Psoas muscle (tissue), 8 donors: ENCODE measurements around the gene PPP1R15B. TPM values are rescaled to one million over a fixed set of nuclear protein-coding genes. Genes with fewer than 3 reads are reported as not detected.

Source experiments
- ATAC-seq, 4 donors: fragments of 200-7000 bp; cut with Tn5 transposase; one replicate each; pipeline ENCODE4 v1.9.1; 2020; ENCODE audit warnings: moderate library complexity in 3 of 4, mild to moderate bottlenecking in 2 of 4
- DNase-seq, 2 donors: peaks; one replicate each; pipeline ENCODE4 v3.0.0-alpha.2; 2020
- H3K27ac ChIP-seq: fragments of 200-600 bp; one replicate; pipeline ENCODE4 v1.8.0; 2022
- H3K27me3 ChIP-seq, 3 donors: fragments of 200-600 bp in 1 of 3; one replicate each; pipeline versions ENCODE4 v1.6.1 to v1.8.0; 2013 to 2022; ENCODE audit warnings: low read length in 2 of 3, mild to moderate bottlenecking in 2 of 3, moderate library complexity in 1 of 3; ENCODE audit not compliant: insufficient read depth in 3 of 3
- H3K36me3 ChIP-seq, 2 donors: fragments of 200-600 bp in 1 of 2; one replicate each; pipeline versions ENCODE4 v1.6.1 to v1.8.0; 2013 to 2022; ENCODE audit warnings: low read depth in 1 of 2, mild to moderate bottlenecking in 1 of 2, moderate library complexity in 1 of 2; ENCODE audit not compliant: insufficient read depth in 1 of 2
- H3K4me1 ChIP-seq: fragments of 200-600 bp; one replicate; pipeline ENCODE4 v1.8.0; 2022
- H3K4me3 ChIP-seq: fragments of 200-600 bp; one replicate; pipeline ENCODE4 v1.8.0; 2022; ENCODE audit warnings: mild to moderate bottlenecking
- H3K9me3 ChIP-seq: fragments of 200-600 bp; one replicate; pipeline ENCODE4 v1.8.0; 2022
- WGBS, 3 donors: extraction: QIAGEN DNeasy Blood & Tissue Kit; methylation state at CpG; one replicate each; pipeline versions ENCODE4 v1.1.6 to v1.1.7; 2013; 5-methylcytosine and 5-hydroxymethylcytosine counted together
- intact Hi-C, 2 donors: fragments of 100-400 bp; cut with DNase I; formaldehyde crosslinking; loops; one replicate each; pipeline versions ENCODE4 v1.11.0 to v1.14.2; 2022
- long read RNA-seq, 2 donors: library from polyadenylated mRNA; unstranded; transcript quantifications; one replicate each; pipeline ENCODE4 v2.0.0, GENCODE V29; 2021
- polyA plus RNA-seq, 3 donors: library from polyadenylated mRNA; stranded (reverse); fragments of 200-250 nt; gene quantifications; one replicate each; pipeline ENCODE4 v1.2.3, GENCODE V29; 2013
- total RNA-seq, 4 donors: library from RNA; stranded (reverse); fragmentation: NEBNext Ultra II Directional in 2 of 4; extraction: Animal tissue kit (Norgen Biotek cat#: 25700) in 2 of 4; gene quantifications; one replicate each; pipeline versions ENCODE4 v1.2.1 to v1.2.4, GENCODE V29; 2021 to 2023
- TF ChIP-seq, protein P1 (sequence below): fragments of 200-600 bp; IDR thresholded peaks from one replicate; pipeline ENCODE4 v1.8.0; 2022; ENCODE audit warnings: antibody characterized with exemption
- donor health status: healthy with polysubstance abuse.
- donor health status: DM: no; HTN: no; CAD: no; lungs with moderate emphysema.
- donor health status: Bipolar disorder and iron deficiency.
- donor health status: healthy.
- donor health status: DM: yes; HTN: yes; CAD: no.
- donor health status: DM: no; HTN: no; CAD: no.
- donor health status: DM: no; HTN: no; CAD: no.
- donor health status: DM: yes; HTN: yes; CAD: no.

PPP1R15B gene
- 10 to 100 TPM; 15.5 to 35.2 (median 26.0) TPM for total RNA-seq
- 10 to 100 TPM; 12.2 to 23.9 (median 12.9) TPM for polyA plus RNA-seq
- long read RNA-seq, donor 1, full-length matches to known transcripts: 2 of 3 reads
- long read RNA-seq, donor 1, partial matches to known transcripts: 0 of 3 reads
- long read RNA-seq, donor 1, other reads (novel, unspliced or antisense): 1 of 3 reads
- long read RNA-seq, donor 2, full-length matches to known transcripts: 13 of 20 reads
- long read RNA-seq, donor 2, partial matches to known transcripts: 0 of 20 reads
- long read RNA-seq, donor 2, other reads (novel, unspliced or antisense): 7 of 20 reads

DNA sequence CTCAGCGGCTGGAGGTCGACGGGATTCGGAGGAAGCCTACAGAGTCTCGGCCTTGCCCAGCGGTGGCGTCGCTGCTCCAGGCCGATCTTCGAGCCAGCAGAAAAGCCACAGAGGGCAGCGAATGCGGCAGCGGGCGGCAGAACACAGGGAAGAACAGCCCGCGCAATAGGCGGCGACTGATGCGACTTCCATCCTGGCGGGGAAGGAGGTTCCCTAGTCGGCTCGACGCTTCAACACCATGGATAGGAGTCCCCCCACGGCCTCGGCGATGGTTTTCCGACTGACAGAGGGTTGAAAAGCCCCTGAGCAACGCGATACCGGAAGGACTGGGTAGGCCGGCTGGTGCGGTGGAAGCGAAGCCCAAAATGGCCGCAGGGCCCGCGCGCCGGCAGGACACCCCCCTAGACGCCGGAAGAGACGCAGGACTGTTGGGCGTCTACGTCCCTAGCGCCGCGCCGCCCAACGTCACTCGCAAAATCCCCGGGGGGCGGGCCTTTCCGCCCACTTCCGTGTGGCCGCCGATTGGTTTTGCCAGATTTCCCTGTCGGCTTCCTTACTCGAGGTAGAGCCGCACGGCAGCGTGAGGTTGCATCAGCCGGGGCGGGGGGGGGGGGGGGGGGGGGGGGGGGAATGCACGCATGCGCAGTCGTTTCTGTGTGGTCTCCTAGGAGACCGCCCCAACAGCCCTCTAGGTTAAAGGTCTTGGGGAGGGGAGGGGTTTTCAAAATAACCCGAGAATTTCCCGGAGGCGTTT lies at the start of gene PPP1R15B:
Gene PPP1R15B, minus strand, starts transcription at position 367 of the 754 bp plus-strand sequence. CDS start 406 bp downstream, outside the sequence.
- peak within 1 kb of the TSS; percentile 93 for H3K4me3 ChIP-seq
- H3K27ac ChIP-seq: peak within 1 kb of the TSS; percentile 98
- DNase-seq (peak; percentile 96 to 99), ATAC-seq (peak; percentile 93 to 95 (median 94))
- TF ChIP-seq, protein P1, sequence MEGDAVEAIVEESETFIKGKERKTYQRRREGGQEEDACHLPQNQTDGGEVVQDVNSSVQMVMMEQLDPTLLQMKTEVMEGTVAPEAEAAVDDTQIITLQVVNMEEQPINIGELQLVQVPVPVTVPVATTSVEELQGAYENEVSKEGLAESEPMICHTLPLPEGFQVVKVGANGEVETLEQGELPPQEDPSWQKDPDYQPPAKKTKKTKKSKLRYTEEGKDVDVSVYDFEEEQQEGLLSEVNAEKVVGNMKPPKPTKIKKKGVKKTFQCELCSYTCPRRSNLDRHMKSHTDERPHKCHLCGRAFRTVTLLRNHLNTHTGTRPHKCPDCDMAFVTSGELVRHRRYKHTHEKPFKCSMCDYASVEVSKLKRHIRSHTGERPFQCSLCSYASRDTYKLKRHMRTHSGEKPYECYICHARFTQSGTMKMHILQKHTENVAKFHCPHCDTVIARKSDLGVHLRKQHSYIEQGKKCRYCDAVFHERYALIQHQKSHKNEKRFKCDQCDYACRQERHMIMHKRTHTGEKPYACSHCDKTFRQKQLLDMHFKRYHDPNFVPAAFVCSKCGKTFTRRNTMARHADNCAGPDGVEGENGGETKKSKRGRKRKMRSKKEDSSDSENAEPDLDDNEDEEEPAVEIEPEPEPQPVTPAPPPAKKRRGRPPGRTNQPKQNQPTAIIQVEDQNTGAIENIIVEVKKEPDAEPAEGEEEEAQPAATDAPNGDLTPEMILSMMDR: no peak
- peaks cover 10% of the 10 kb centered on the region for H3K4me1 ChIP-seq
- H3K27me3 ChIP-seq: no peaks in the 10 kb centered on the region
- 0% methylated on average over 61 to 69 of the region's 69 CpGs for WGBS, 3 donors
- H3K36me3 ChIP-seq: peaks cover 0 to 15% of the 10 kb centered on the region in 2 donors
- intact Hi-C loops: no loop called here
- no peaks in the 10 kb centered on the region for H3K9me3 ChIP-seq

DNA sequence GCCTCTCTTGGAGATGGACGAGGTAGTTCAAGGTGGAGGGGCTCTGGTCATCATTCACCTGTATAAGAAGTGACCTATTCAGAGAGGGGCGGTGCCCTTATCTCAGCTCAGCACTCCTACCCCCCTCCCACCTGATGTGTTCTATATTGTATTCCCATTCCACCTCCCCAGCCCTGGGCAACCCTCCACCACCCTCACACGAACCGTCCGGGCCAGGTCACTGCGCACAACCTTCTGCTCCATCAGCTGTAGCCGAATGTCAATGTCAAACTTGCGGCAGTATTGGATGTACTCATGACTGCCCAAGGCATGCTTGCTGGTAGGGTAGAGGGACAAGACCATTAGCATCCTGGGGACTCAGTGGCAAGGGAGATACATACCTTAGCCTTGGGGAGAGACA lies 48.7 kb upstream of the PPP1R15B start:
- ATAC-seq: no peak

DNA sequence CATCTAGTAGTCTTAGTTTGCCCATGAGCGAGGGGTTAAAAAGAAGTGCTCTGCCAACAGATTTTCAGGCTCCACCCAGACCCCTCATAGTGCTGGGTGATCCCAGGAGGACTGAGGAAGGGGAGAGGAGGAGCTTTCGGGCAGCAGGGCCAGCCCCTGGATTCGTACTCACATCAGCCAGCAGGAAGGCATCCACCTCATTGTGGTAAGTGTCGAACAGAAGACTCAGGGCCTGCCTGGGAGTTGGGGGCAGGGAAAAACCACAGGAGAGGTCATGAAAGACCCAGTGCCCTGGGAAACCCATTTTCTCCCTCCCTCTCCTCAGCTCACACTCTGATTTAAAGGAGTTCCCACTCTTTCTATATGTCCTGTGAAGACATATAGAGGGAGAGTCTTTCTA lies 48.1 kb upstream of the PPP1R15B start:
- ATAC-seq: no peak
- DNase-seq: no peak
- intact Hi-C loops: no loop called here
- 85 to 88% (median 86%) methylated on average over 4 of the region's 4 CpGs for WGBS, 3 donors
- TF ChIP-seq, protein P1: no peak
- no peak overlapping the region for H3K4me3 ChIP-seq
- no peaks in the 10 kb centered on the region for H3K27me3 ChIP-seq
- no peak overlapping the region for H3K27ac ChIP-seq
- no peaks in the 10 kb centered on the region for H3K9me3 ChIP-seq
- H3K4me1 ChIP-seq: peaks cover 25% of the 10 kb centered on the region
- peaks cover 0 to 66% of the 10 kb centered on the region in 2 donors for H3K36me3 ChIP-seq

More for the DNA sequence above, 48.7 kb upstream of the PPP1R15B start:
- Histone ChIP-seq H3K27ac (peak overlapping the region; percentile 9), H3K27me3 (no peaks in the 10 kb centered on the region), H3K4me3 (no peak overlapping the region), H3K36me3 (peaks cover 0 to 60% of the 10 kb centered on the region in 2 donors), H3K9me3 (no peaks in the 10 kb centered on the region), H3K4me1 (peaks cover 31% of the 10 kb centered on the region)
- no peak for DNase-seq
- TF ChIP-seq, protein P1: no peak
- intact Hi-C loops: no loop called here
- WGBS, 3 donors: 87 to 94% (median 92%) methylated on average over 8 of the region's 8 CpGs

DNA sequence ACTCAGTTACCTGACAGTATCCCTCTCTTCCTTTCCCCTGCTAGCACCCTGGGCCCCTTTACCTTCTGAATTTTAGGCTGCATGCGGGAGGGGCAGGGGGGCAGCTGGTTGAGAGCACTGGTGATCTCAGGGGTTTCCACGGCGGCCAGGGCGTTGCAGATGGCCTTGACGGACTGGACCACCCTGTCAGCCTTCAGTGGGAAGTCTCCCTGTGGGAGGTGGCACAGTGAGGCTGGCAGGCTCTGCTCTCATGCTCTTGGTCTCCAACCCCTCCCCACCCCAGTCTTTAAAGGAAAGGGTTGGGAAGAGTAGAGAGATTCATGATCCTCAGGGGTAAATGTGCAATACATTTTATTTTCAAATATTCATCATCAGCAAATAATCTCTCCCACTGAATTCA lies 46.0 kb upstream of the PPP1R15B start:
- 70 to 78% (median 77%) methylated on average over 5 of the region's 5 CpGs for WGBS, 3 donors
- TF ChIP-seq, protein P1: no peak
- intact Hi-C loops: no loop called here
- no peak overlapping the region for H3K4me3 ChIP-seq
- peaks cover 0 to 71% of the 10 kb centered on the region in 2 donors for H3K36me3 ChIP-seq
- H3K9me3 ChIP-seq: no peaks in the 10 kb centered on the region
- ATAC-seq (no peak), DNase-seq (no peak)
- H3K4me1 ChIP-seq: peaks cover 9% of the 10 kb centered on the region
- H3K27ac ChIP-seq: no peak overlapping the region
- H3K27me3 ChIP-seq: no peaks in the 10 kb centered on the region
